SK-N-SH (cell line): ENCODE data around the gene CCDC87. TPM values are rescaled to one million over a fixed set of nuclear protein-coding genes. Genes with fewer than 3 reads are reported as not detected.

Experiments used
- CTCF ChIA-PET: fragments of 300-600, 350-600 bp; formaldehyde crosslinking; extraction: SDS; loops from one replicate; lab custom pipeline; 2021; lab: Yijun Ruan, JAX
- POLR2A ChIA-PET: fragments of 350-600 bp; sonication (Branson Sonifier 250); formaldehyde crosslinking; extraction: SDS; loops from one replicate; lab custom pipeline; 2020; ENCODE audit warnings: antibody characterized with exemption, inconsistent platforms; lab: Yijun Ruan, JAX
- DNase-seq: peaks from one replicate; pipeline ENCODE4 v3.0.0; 2012
- H2AFZ ChIP-seq: fragments of 200-600 bp; sonication (generic); 2 replicates; pipeline ENCODE4 v1.8.1; 2016; ENCODE audit warnings: antibody characterized with exemption, mild to moderate bottlenecking, low read depth
- H3F3A ChIP-seq: fragments of 200-600 bp; sonication (generic); replicated peaks from 2 replicates; pipeline ENCODE3; 2016; ENCODE audit warnings: antibody characterized with exemption, mild to moderate bottlenecking; ENCODE audit not compliant: insufficient read depth
- H3K27ac ChIP-seq, 2 experiments: fragments of 200-500 bp in 1 of 2; fragments of 200-600 bp in 1 of 2; sonication (Bioruptor generic) in 1 of 2; sonication (generic), shearing (Covaris generic) in 1 of 2; 2 replicates each; pipeline versions ENCODE4 v1.5.1 to v1.6.1; 2014 to 2016; ENCODE audit warnings: low read depth in 2 of 2, inconsistent platforms in 1 of 2, low read length in 1 of 2, mild to moderate bottlenecking in 1 of 2, mixed read lengths in 1 of 2
- H3K27me3 ChIP-seq: fragments of 200-600 bp; sonication (generic), shearing (Covaris generic); 2 replicates; pipeline ENCODE4 v1.6.1; 2016; ENCODE audit warnings: mixed run types; ENCODE audit not compliant: insufficient read depth
- H3K36me3 ChIP-seq, 2 experiments: fragments of 200-500 bp in 1 of 2; fragments of 200-600 bp in 1 of 2; sonication (Bioruptor generic) in 1 of 2; sonication (generic) in 1 of 2; replicated peaks in 1 of 2; 2 replicates each; pipeline versions ENCODE3 to v1.5.1; 2014 to 2016; ENCODE audit warnings: low read length in 1 of 2, mild to moderate bottlenecking in 1 of 2; ENCODE audit not compliant: insufficient read depth in 2 of 2, control insufficient read depth in 1 of 2
- H3K4me1 ChIP-seq, 2 experiments: fragments of 200-500 bp in 1 of 2; fragments of 200-600 bp in 1 of 2; sonication (Bioruptor generic) in 1 of 2; sonication (generic), shearing (Covaris generic) in 1 of 2; 2 replicates each; pipeline versions ENCODE4 v1.5.1 to v1.6.1; 2014 to 2016; ENCODE audit warnings: low read depth in 1 of 2, low read length in 1 of 2, mixed run types in 1 of 2; ENCODE audit not compliant: insufficient read depth in 2 of 2, control insufficient read depth in 1 of 2
- H3K4me2 ChIP-seq: fragments of 200-600 bp; sonication (generic), shearing (Covaris generic); 2 replicates; pipeline ENCODE4 v1.6.1; 2017; ENCODE audit warnings: mixed run types
- H3K4me3 ChIP-seq, 2 experiments: fragments of 200-500 bp in 1 of 2; fragments of 200-600 bp in 1 of 2; sonication (Bioruptor generic) in 1 of 2; sonication (generic), shearing (Covaris generic) in 1 of 2; 2 replicates each; pipeline versions ENCODE4 v1.5.1 to v1.8.1; 2014 to 2016; ENCODE audit warnings: low read depth in 2 of 2, inconsistent platforms in 1 of 2, low read length in 1 of 2, mild to moderate bottlenecking in 1 of 2, mixed read lengths in 1 of 2, moderate library complexity in 1 of 2
- H3K79me2 ChIP-seq: fragments of 200-600 bp; sonication (generic); 2 replicates; pipeline ENCODE4 v1.8.1; 2017; ENCODE audit warnings: mild to moderate bottlenecking; ENCODE audit not compliant: insufficient read depth
- H3K9ac ChIP-seq: fragments of 200-600 bp; sonication (generic); 2 replicates; pipeline ENCODE4 v1.6.1; 2017; ENCODE audit warnings: mixed run types
- H3K9me2 ChIP-seq: fragments of 200-600 bp; sonication (generic); 2 replicates; pipeline ENCODE4 v1.6.1; 2017; ENCODE audit warnings: mixed run types
- H3K9me3 ChIP-seq: fragments of 200-600 bp; sonication (generic); 2 replicates; pipeline ENCODE4 v1.6.1; 2017; ENCODE audit warnings: mixed run types, mild to moderate bottlenecking, moderate library complexity
- H4K20me1 ChIP-seq: fragments of 200-600 bp; sonication (generic); 2 replicates; pipeline ENCODE4 v1.6.1; 2017; ENCODE audit warnings: mild to moderate bottlenecking, mixed run types; ENCODE audit not compliant: insufficient read depth
- CHD2 ChIP-seq: fragments of 150-350 bp; IDR thresholded peaks from 2 replicates; pipeline ENCODE4 v1.6.1; 2018; ENCODE audit warnings: low read length; ENCODE audit not compliant: partially characterized antibody
- CTCF ChIP-seq: fragments of 200-600 bp; sonication (generic); IDR thresholded peaks from 2 replicates; pipeline ENCODE4 v1.6.1; 2017; ENCODE audit warnings: antibody characterized with exemption, mild to moderate bottlenecking, moderate library complexity
- EP300 ChIP-seq, 2 experiments: IDR thresholded peaks; 2 replicates each; pipeline versions ENCODE4 v1.4.0 to v1.6.1; 2012; ENCODE audit warnings: borderline replicate concordance in 1 of 2, low read depth in 1 of 2, low read length in 1 of 2
- FOSL2 ChIP-seq: IDR thresholded peaks from 2 replicates; pipeline ENCODE4 v1.4.0; 2012; ENCODE audit warnings: low read depth, mild to moderate bottlenecking, moderate library complexity, borderline replicate concordance
- FOXJ3 ChIP-seq: sonication (generic); formaldehyde crosslinking; IDR thresholded peaks from 2 replicates; pipeline ENCODE4 v1.5.1; 2020; ENCODE audit warnings: mild to moderate bottlenecking, missing genetic modification reagents
- FOXM1 ChIP-seq: IDR thresholded peaks from 2 replicates; pipeline ENCODE4 v1.4.0; 2012; ENCODE audit warnings: low read depth, mild to moderate bottlenecking
- MAX ChIP-seq: IDR thresholded peaks from 2 replicates; pipeline ENCODE4 v1.4.0; 2012; ENCODE audit warnings: low read depth
- MXI1 ChIP-seq: IDR thresholded peaks from 2 replicates; pipeline ENCODE4 v1.6.1; 2012; ENCODE audit warnings: mild to moderate bottlenecking, low read depth, low read length, improper control_type of control experiment
- POLR2AphosphoS5 ChIP-seq: IDR thresholded peaks from 2 replicates; pipeline ENCODE4 v1.6.1; 2012; ENCODE audit warnings: low read depth, low read length
- RAD21 ChIP-seq: IDR thresholded peaks from 2 replicates; pipeline ENCODE4 v1.6.1; 2012; ENCODE audit warnings: mild to moderate bottlenecking, low read length
- RXRA ChIP-seq: IDR thresholded peaks from 2 replicates; pipeline ENCODE4 v1.4.0; 2012; ENCODE audit warnings: low read depth, mild to moderate bottlenecking, borderline replicate concordance
- SIN3A ChIP-seq: IDR thresholded peaks from 2 replicates; pipeline ENCODE4 v1.6.1; 2012; ENCODE audit warnings: low read depth, mild to moderate bottlenecking, low read length, moderate library complexity, borderline replicate concordance
- TAF1 ChIP-seq: IDR thresholded peaks from 2 replicates; pipeline ENCODE4 v1.6.1; 2012; ENCODE audit warnings: low read depth, mild to moderate bottlenecking, low read length, moderate library complexity, borderline replicate concordance
- TEAD4 ChIP-seq: IDR thresholded peaks from 2 replicates; pipeline ENCODE4 v1.4.0; 2012; ENCODE audit warnings: mild to moderate bottlenecking, borderline replicate concordance; ENCODE audit not compliant: insufficient read depth
- YY1 ChIP-seq: IDR thresholded peaks from 2 replicates; pipeline ENCODE4 v1.4.0; 2012; ENCODE audit warnings: low read depth, mild to moderate bottlenecking
- WGBS: methylation state at CpG from one replicate; pipeline ENCODE4 v1.1.6; 2017; ENCODE audit warnings: low lambda C conversion rate; 5-methylcytosine and 5-hydroxymethylcytosine counted together
- polyA plus RNA-seq, 3 experiments: library from polyadenylated mRNA; depleted of rRNA; stranded (reverse); fragments of >200 nt; gene quantifications; 2 replicates each; pipeline ENCODE4 v1.2.3, GENCODE V29; 2012

Gene CCDC87
- polyA plus RNA-seq, 1 of the 3 experiments (the other 2 are of a cell fraction), result 0.21 TPM

- DNase-seq, result no peak
- Histone ChIP-seq H3K4me1 (no peaks in the 10 kb centered on the region; a peak in 1 of 4 replicates), H3K27me3 (no peaks in the 10 kb centered on the region), H3K9me3 (no peaks in the 10 kb centered on the region), H3K9me2 (no peaks in the 10 kb centered on the region), H3K4me2 (no peak overlapping the region), H3K27ac (no peak overlapping the region), H3K79me2 (no peaks in the 10 kb centered on the region), H3K36me3 (no peaks in the 10 kb centered on the region), H3K9ac (no peak overlapping the region), H2AFZ (no peak overlapping the region), H3K4me3 (no peak overlapping the region), H4K20me1 (no peaks in the 10 kb centered on the region), H3F3A (no peaks in the 10 kb centered on the region)
- TF ChIP-seq RAD21, result no peak
- TF ChIP-seq RXRA, result no peak
- no peak for TF ChIP-seq MXI1
- TF ChIP-seq TAF1, result no peak
- TF ChIP-seq EP300 (IDR thresholded peaks at IDR 0.05; ENCODE audit: borderline replicate concordance in 1 of 2, low read depth in 1 of 2, low read length in 1 of 2), result no peak
- TF ChIP-seq POLR2AphosphoS5, result no peak
- no peak for TF ChIP-seq CHD2
- TF ChIP-seq CTCF, result no peak
- WGBS, result 67% methylated on average over 1 of the region's 9 CpGs
- CTCF ChIA-PET, result interaction anchor here (1.9 kb wide), 1 partner anchor 116 kb away, joined by 10 read pairs; the partner anchor contains the start of gene RBM4B
- POLR2A ChIA-PET, result interaction anchor here (0.6 to 1.1 kb wide), 2 partner anchors 32 to 116 kb away, joined by 3 read pairs; partner anchors contain the start of gene RBM4B
Measured at GRCh38 chr11:66561975-66562248, 31.0 kb downstream of the CCDC87 start.

GRCh38 chr11:66561178-66561974 is 31.5 kb downstream of the CCDC87 start:
- TF ChIP-seq FOXJ3 (CRISPR knock-in tag) (no peak), FOSL2 (no peak), YY1 (no peak), SIN3A (no peak), MAX (no peak), FOXM1 (no peak), TAF1 (no peak), RAD21 (no peak), TEAD4 (no peak)
- no peaks in the 10 kb centered on the region for H4K20me1 ChIP-seq
- H3K79me2 ChIP-seq, result no peaks in the 10 kb centered on the region
- no peaks in the 10 kb centered on the region for H3F3A ChIP-seq
- ChIA-PET POLR2A (interaction anchor here (0.6 to 1.1 kb wide), 2 partner anchors 31 to 116 kb away, joined by 3 read pairs; partner anchors contain the start of gene RBM4B), CTCF (interaction anchor here (1.9 kb wide), 1 partner anchor 117 kb away, joined by 10 read pairs; the partner anchor contains the start of gene RBM4B)
- no peak overlapping the region for H3K4me3 ChIP-seq
- H3K36me3 ChIP-seq, result no peaks in the 10 kb centered on the region
- H3K27me3 ChIP-seq, result no peaks in the 10 kb centered on the region
- no peak overlapping the region for H3K4me2 ChIP-seq
- H3K4me1 ChIP-seq, result no peaks in the 10 kb centered on the region; a peak in 1 of 4 replicates
- no peaks in the 10 kb centered on the region for H3K9me2 ChIP-seq
- H3K27ac ChIP-seq, result no peak overlapping the region
- DNase-seq, result no peak
- H3K9ac ChIP-seq, result no peak overlapping the region
- H3K9me3 ChIP-seq, result no peaks in the 10 kb centered on the region
- H2AFZ ChIP-seq, result no peak overlapping the region
- WGBS, result 88% methylated on average over 5 of the region's 14 CpGs
